Immature natural killer cell (primary cell): ENCODE data around the gene SH2B2. TPM values are rescaled to one million over a fixed set of nuclear protein-coding genes. Genes with fewer than 3 reads are reported as not detected.

ENCODE experiments used
- DNase-seq, 3 donors: peaks; one replicate each; pipeline ENCODE4 v3.0.0; 2022; ENCODE audit warnings: mixed read lengths in 1 of 3
- H3K27ac Mint-ChIP-seq, 6 donors: one replicate each; pipeline ENCODE4 v1.8.0; 2020; ENCODE audit warnings: mixed read lengths in 6 of 6, mild to moderate bottlenecking in 5 of 6, inconsistent platforms in 4 of 6, moderate library complexity in 3 of 6
- H3K27me3 Mint-ChIP-seq, 3 donors: one replicate each; pipeline ENCODE4 v1.8.0; 2020 to 2021; ENCODE audit warnings: low read depth in 3 of 3, mild to moderate bottlenecking in 3 of 3, mixed read lengths in 3 of 3, moderate library complexity in 3 of 3, inconsistent platforms in 1 of 3
- H3K36me3 Mint-ChIP-seq, 3 donors: one replicate each; pipeline ENCODE4 v1.8.0; 2020; ENCODE audit warnings: mixed read lengths in 3 of 3, inconsistent platforms in 2 of 3, mild to moderate bottlenecking in 2 of 3
- H3K4me1 Mint-ChIP-seq, 2 donors: one replicate each; pipeline ENCODE4 v1.8.0; 2020; ENCODE audit warnings: inconsistent platforms in 2 of 2, mild to moderate bottlenecking in 2 of 2, mixed read lengths in 2 of 2, moderate library complexity in 1 of 2
- H3K4me3 Mint-ChIP-seq, 5 donors: one replicate each; pipeline ENCODE4 v1.8.0; 2020; ENCODE audit warnings: mild to moderate bottlenecking in 5 of 5, mixed read lengths in 5 of 5, inconsistent platforms in 3 of 5, moderate library complexity in 3 of 5
- H3K9me3 Mint-ChIP-seq, 6 donors: one replicate each; pipeline ENCODE4 v1.8.0; 2020; ENCODE audit warnings: mild to moderate bottlenecking in 6 of 6, mixed read lengths in 6 of 6, inconsistent platforms in 4 of 6, moderate library complexity in 3 of 6
- polyA plus RNA-seq, 3 donors: library from polyadenylated mRNA; unstranded; fragments of 300-500 nt; fragmentation: Illumina TruSeq; gene quantifications; one replicate each; pipeline ENCODE4 v1.2.3, GENCODE V29; 2021

Gene SH2B2
- polyA plus RNA-seq, result 1 to 10 TPM in 1 of 3 donors, not detected in 2; 1.1 TPM

DNA sequence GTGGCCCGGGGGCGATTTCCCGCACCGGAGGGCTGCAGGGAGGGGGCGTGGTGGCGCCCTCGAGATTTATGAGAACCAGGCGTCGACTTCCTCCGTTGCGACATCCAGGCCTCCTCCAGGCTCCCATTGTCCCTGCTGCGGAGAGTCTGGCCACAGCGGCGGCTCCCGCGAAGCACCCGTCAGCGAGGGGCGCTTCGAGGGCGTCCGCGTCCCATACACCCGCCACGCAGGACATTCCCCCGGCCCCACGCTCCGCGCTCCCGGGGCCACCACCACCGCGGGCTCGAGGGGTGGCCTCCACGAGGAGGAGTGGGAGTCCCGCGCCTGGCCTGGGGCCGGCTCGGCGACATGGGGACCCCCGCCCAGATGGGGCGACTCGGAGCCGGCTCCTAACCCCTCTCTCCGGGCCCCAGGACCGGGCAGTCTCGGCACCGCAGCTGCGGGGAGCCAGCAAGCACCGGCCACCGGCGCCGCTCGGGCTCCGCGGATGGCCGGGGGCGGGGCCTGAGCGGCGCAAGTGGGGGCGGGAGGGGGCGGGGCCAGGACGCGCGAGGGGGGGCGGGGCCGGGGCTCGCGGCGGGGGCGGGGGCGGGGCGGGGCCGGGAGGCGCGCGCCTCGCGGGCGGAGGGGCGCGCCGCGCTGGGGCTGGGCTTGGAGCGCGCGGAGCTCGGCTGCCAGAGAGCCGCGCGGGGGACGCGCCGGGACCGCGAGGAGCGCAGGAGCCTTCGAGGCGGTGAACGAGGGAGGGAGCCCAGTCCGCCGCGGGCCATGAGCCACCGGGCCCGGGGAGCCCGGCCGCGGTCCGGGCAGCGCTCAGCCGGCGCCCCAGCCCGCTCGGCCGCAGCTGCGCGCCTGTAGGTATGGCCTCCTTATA lies at the start of gene SH2B2:
SH2B2 (plus strand) TSS at position 632 of the 874 bp plus-strand sequence. CDS start 13,683 bp downstream, outside the sequence.
- DNase-seq, result peak; percentile 48 to 53 (median 53)
- peaks cover 4 to 11% of the 10 kb centered on the region in 2 donors for H3K4me1 Mint-ChIP-seq
- no peak within 1 kb of the TSS for H3K27ac Mint-ChIP-seq
- peak within 1 kb of the TSS; percentile 68 to 85 (median 75) for H3K4me3 Mint-ChIP-seq
- peaks cover 0 to 5% (median 4%) of the 10 kb centered on the region in 3 donors for H3K27me3 Mint-ChIP-seq
- H3K9me3 Mint-ChIP-seq, result no peaks in the 10 kb centered on the region
- H3K36me3 Mint-ChIP-seq, result no peaks in the 10 kb centered on the region

DNA sequence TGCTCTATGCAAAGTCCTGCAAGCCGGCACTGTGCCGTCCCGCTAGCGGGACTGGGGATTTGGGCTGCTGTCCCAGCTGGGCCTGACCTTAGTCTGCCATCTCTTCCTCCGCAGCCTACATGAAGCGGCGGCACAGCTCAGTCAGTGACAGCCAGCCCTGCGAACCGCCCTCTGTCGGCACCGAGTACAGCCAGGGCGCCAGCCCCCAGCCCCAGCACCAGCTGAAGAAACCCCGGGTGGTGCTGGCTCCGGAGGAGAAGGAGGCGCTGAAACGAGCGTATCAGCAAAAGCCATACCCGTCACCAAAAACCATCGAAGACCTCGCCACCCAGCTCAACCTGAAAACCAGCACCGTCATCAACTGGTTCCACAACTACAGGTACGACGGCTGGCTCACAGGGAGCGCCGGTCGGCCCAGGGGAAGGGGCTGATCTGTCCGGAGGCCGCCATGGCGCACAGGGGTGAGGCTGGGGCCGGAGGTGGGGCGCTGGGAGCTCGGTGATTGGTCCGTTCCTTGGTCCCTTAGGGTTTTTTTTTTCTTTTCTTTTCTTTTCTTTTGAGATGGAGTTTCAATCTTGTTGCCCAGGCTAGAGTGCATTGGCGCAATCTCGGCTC lies 47.4 kb upstream of the SH2B2 start:
- Mint-ChIP-seq H3K4me1 (peaks cover 0 to 1% of the 10 kb centered on the region in 2 donors), H3K4me3 (no peak overlapping the region), H3K36me3 (peaks cover 5 to 17% (median 6%) of the 10 kb centered on the region in 3 donors), H3K27ac (no peak overlapping the region), H3K9me3 (no peaks in the 10 kb centered on the region), H3K27me3 (peaks cover 0 to 2% (median 0%) of the 10 kb centered on the region in 3 donors)
- no peak for DNase-seq

DNA sequence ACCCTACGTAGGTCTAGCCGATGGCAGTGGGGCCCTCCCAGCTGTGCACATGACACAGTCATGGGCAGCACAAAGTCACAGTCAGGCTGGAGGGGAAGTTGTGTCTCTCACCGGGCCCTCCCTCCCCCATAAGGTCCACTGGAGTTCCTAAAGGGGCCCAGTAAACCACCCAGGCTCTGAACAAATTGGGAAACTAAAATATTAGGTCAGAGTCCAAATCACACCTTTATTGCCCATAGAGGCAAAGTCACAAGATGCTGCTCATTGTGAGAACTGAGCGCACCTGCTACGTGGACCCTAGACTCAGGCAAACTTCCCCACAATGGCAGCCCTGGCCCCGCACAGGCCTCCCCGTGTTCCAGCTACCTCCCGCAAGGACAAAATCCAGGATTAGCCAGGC lies 45.2 kb upstream of the SH2B2 start:
- H3K4me1 Mint-ChIP-seq, result peaks cover 0 to 1% of the 10 kb centered on the region in 2 donors
- H3K9me3 Mint-ChIP-seq, result no peaks in the 10 kb centered on the region
- no peak for DNase-seq
- no peak overlapping the region for H3K4me3 Mint-ChIP-seq
- no peak overlapping the region for H3K27ac Mint-ChIP-seq
- peaks cover 4 to 12% (median 6%) of the 10 kb centered on the region in 3 donors for H3K36me3 Mint-ChIP-seq
- peaks cover 0 to 2% (median 2%) of the 10 kb centered on the region in 3 donors for H3K27me3 Mint-ChIP-seq

DNA sequence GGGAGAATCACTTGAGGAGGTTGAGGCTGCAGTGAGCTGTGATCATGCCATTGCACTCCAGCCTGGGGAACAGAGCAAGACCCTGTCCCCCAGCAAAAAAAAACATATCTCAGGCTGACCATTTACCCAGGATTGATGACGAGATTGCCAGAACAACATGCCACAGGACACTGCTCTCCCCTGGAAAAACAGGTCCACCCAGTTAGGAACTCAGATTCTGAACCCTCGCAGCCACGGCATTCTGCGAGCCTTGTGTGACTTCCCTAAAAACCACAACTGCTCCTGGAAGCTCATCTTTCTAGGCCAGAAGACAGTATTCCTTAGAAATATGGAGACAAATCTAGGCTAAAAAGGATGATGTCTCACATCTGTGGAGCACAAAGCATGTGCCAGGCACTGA lies 42.1 kb upstream of the SH2B2 start:
- H3K4me1 Mint-ChIP-seq, result no peaks in the 10 kb centered on the region
- DNase-seq, result no peak
- H3K9me3 Mint-ChIP-seq, result no peaks in the 10 kb centered on the region
- H3K36me3 Mint-ChIP-seq, result peaks cover 4 to 15% (median 14%) of the 10 kb centered on the region in 3 donors
- H3K4me3 Mint-ChIP-seq, result no peak overlapping the region
- H3K27ac Mint-ChIP-seq, result no peak overlapping the region
- H3K27me3 Mint-ChIP-seq, result peaks cover 0 to 2% (median 2%) of the 10 kb centered on the region in 3 donors

DNA sequence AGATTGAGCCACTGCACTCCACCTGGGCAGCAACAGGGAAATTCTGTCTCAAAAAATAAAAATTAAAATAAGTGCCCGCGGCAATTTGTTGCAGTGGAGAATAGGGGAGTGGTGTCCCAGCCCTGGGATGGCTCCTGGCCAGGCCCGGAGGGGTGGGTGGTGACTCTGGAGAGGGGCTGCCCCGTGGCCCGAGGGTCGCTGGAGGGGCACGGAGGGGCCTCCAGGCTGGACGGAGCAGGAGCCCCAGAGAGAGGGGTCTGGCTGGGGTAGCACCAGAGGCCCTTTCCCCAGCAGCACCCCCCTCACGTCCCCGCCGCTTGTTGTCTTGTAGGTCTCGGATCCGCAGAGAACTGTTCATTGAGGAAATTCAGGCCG lies 38.6 kb upstream of the SH2B2 start:
- Mint-ChIP-seq H3K36me3 (peaks cover 12 to 19% (median 17%) of the 10 kb centered on the region in 3 donors), H3K4me1 (peaks cover 3 to 6% of the 10 kb centered on the region in 2 donors), H3K9me3 (no peaks in the 10 kb centered on the region), H3K27ac (no peak overlapping the region), H3K27me3 (peaks cover 0 to 2% (median 2%) of the 10 kb centered on the region in 3 donors), H3K4me3 (no peak overlapping the region)
- DNase-seq, result no peak

DNA sequence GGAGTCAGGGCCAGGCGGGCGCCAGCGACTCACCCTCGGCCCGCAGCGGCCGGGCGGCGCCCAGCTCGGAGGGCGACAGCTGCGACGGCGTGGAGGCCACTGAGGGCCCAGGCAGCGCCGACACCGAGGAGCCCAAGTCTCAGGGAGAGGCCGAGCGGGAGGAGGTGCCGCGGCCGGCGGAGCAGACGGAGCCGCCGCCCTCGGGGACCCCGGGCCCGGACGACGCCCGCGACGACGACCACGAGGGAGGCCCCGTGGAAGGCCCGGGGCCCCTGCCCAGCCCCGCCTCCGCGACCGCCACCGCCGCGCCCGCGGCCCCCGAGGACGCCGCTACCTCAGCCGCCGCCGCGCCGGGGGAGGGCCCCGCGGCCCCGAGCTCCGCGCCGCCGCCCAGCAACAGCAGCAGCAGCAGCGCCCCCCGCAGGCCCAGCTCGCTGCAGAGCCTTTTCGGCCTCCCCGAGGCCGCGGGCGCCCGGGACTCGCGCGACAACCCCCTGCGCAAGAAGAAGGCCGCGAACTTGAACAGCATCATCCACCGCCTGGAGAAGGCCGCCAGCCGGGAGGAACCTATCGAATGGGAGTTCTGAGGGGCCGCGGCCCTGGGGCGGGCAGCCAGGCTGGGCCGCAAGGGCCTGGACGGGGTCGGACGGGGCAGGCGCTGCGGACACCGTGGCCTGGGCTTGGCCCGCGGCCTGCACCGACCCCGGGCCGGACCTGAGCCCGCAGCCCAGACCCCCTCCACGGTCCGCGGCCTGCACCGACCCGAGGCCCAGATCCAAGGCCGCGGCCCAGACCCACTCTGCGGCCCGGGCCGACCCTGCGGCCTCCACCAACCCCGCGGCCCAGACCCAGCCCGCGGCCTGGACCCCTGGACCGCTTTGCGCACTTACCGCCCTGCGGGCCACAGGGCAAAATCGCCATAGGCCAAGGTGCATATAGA lies 37.9 kb upstream of the SH2B2 start:
- peaks cover 9 to 19% (median 14%) of the 10 kb centered on the region in 3 donors for H3K36me3 Mint-ChIP-seq
- no peaks in the 10 kb centered on the region for H3K9me3 Mint-ChIP-seq
- H3K4me1 Mint-ChIP-seq, result peaks cover 3 to 6% of the 10 kb centered on the region in 2 donors
- H3K27me3 Mint-ChIP-seq, result peaks cover 0 to 2% (median 2%) of the 10 kb centered on the region in 3 donors
- H3K27ac Mint-ChIP-seq, result no peak overlapping the region
- DNase-seq, result no peak
- no peak overlapping the region for H3K4me3 Mint-ChIP-seq

DNA sequence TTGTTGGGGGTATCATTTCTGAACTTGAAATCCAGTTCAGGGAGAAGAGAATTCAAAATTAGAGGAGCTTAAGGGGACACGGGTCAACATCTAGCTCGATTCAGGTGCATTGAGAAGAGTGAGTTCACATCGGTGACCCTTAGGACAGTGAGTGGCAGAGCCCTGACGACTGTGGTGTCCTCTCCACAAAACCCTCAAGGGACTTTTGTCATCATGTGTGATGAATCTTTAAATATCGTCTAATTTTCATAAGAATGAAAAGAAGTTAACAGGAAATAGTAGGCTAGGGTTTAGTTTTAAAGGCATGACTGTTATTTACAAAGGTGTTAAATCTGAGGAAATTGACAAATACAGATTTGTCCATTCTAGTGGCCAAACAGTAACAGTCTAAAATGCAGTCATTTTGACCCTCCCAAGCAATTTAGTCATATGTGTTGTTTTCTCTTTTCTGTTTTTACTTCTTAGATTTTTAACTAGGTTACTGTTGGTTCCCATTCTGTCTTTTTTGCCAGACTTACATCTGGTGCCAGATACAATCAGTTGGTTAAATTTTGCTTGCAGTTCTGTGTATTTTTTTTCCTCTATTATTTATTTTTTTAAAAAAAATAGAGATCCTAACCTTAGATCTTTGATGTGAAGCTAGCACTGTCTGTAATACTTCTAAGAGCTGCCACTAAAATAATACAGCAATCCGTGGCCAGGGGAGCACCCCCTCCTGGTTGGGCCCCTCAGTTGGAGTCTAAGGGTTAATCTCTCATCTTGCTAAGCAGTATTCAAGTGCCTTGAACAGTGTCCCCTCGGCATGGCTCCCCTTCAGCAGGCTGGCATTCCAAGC lies 34.9 kb upstream of the SH2B2 start:
- peaks cover 9 to 19% (median 14%) of the 10 kb centered on the region in 3 donors for H3K36me3 Mint-ChIP-seq
- H3K27ac Mint-ChIP-seq, result no peak overlapping the region
- H3K9me3 Mint-ChIP-seq, result no peaks in the 10 kb centered on the region
- no peak for DNase-seq
- H3K27me3 Mint-ChIP-seq, result peaks cover 0 to 2% (median 0%) of the 10 kb centered on the region in 3 donors
- H3K4me1 Mint-ChIP-seq, result peaks cover 3 to 6% of the 10 kb centered on the region in 2 donors
- no peak overlapping the region for H3K4me3 Mint-ChIP-seq

DNA sequence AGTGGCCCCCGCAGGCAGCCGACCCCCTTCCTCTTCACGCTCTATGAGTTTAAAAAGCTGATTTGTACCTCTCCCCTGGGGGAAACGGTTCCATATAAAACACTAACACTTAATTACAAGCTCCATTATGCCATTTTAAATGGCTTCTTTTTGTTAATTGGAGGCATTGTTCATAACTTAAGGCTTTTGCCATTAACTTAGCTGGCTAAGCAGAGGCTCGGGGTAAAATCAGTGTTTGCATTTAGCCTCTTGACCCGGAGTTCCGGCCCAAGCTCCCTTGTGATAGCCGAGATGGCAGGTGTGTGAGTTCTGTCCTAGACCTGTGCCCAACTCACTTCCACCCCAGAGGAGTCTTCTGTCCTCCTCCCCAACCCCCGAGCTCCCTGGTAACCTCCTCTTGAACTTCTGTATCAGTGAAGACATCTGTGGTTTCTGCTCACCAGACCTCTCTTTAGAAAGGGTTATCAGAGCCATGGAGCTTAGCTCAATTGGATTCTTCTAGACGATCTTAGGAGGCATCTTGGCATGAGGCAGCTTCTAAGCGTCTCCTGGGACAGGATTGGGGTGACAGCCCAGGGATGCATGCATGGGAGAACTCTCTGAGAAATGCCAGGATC lies 34.2 kb upstream of the SH2B2 start:
- Mint-ChIP-seq H3K9me3 (no peaks in the 10 kb centered on the region), H3K36me3 (peaks cover 9 to 14% (median 10%) of the 10 kb centered on the region in 3 donors), H3K27ac (no peak overlapping the region), H3K4me1 (peaks cover 3 to 6% of the 10 kb centered on the region in 2 donors), H3K27me3 (peaks cover 0 to 2% (median 0%) of the 10 kb centered on the region in 3 donors), H3K4me3 (no peak overlapping the region)
- no peak for DNase-seq

DNA sequence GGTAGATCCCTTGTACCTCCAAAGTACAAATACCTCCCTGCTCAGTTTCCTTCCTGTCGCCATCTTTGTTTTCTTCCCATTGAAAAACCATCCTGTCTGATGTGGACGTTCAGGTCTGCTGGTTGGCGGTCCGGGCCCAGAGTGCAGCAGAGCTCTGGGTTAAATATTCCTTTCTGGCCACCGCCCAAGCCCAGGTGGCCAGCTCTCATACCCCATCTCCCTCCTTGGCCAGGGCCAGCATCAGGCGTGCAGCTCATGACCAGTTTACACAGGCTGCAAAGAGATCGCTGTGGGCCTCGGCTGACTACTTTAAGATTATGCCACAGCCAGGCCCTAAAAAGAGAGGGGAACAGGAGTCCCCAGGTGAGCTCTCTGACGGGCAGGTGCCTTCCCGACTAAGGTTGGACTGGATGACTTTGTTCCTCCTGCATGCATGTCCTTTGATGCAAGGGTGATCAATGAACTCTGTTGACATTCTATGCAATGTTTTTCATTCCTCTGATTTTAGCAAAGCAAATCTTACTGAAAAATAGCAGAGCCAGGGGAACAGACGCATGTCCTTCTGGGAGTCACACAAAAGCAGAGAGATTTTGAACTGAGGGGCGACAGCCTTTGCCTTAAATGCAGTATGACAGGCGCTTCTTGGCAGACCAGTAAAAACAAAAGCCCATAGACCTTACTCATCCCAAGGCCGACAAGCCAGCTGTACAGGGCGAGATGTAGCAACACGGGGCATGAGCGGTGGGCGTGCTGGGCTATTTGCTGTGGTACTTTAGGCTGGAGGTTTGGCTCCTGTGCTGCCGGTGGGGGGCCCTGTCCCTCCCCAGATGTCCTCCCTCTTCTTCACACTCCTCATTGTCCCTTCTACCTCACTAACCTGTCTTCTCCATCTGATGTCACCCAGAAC lies 33.3 kb upstream of the SH2B2 start:
- H3K4me1 Mint-ChIP-seq, result peaks cover 3 to 6% of the 10 kb centered on the region in 2 donors
- peaks cover 0 to 2% (median 0%) of the 10 kb centered on the region in 3 donors for H3K27me3 Mint-ChIP-seq
- peaks cover 9 to 14% (median 10%) of the 10 kb centered on the region in 3 donors for H3K36me3 Mint-ChIP-seq
- no peaks in the 10 kb centered on the region for H3K9me3 Mint-ChIP-seq
- no peak for DNase-seq
- H3K4me3 Mint-ChIP-seq, result no peak overlapping the region
- H3K27ac Mint-ChIP-seq, result no peak overlapping the region

DNA sequence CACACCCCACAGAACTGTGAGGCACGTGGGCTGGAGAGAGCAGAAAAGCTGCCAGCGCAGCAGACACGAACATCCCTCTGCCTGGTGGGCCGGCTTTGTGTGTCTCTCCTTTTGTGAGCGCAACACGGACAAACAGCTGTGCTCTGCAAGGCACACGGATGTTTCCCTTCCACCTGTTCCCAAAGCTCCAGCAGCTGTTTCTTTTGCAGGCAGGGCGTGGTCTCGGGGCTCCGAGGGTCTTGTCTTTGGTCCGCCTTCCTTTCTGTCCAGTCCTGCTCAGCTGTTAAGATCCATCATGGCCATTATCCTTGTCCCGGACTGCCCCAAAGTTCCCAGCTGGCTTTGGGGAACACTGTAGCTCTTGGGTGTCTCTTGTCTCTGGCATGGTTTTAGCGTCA lies 32.7 kb upstream of the SH2B2 start:
- H3K9me3 Mint-ChIP-seq, result no peaks in the 10 kb centered on the region
- no peak for DNase-seq
- peaks cover 9 to 14% (median 10%) of the 10 kb centered on the region in 3 donors for H3K36me3 Mint-ChIP-seq
- no peak overlapping the region for H3K4me3 Mint-ChIP-seq
- peaks cover 0 to 2% (median 0%) of the 10 kb centered on the region in 3 donors for H3K27me3 Mint-ChIP-seq
- H3K27ac Mint-ChIP-seq, result no peak overlapping the region
- peaks cover 3 to 6% of the 10 kb centered on the region in 2 donors for H3K4me1 Mint-ChIP-seq

DNA sequence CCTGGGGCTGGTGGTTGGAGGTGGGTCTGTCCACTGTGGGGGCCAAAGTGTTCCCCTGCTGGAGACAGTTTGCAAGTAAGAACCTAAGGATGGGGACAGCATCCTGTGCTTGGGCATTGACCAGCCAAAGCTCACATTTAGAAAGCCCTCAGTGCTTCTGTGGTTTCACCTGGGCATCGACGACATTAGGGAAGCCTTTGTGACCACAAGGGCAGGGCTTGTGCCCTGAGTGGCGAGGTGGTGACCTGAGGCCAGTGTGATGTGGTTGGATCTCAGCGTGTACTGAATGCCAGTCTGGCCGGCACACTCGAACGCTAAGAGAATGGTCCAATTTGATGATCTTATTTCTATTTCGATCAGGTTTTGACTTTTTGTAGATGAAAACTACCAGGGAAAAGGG lies 32.1 kb upstream of the SH2B2 start:
- Mint-ChIP-seq H3K9me3 (no peaks in the 10 kb centered on the region), H3K27me3 (peaks cover 0 to 2% (median 0%) of the 10 kb centered on the region in 3 donors), H3K36me3 (peaks cover 7 to 11% (median 9%) of the 10 kb centered on the region in 3 donors), H3K4me3 (no peak overlapping the region), H3K27ac (no peak overlapping the region), H3K4me1 (peaks cover 3 to 6% of the 10 kb centered on the region in 2 donors)
- DNase-seq, result no peak
